ENCODE data around the gene BBS9.

DNA sequence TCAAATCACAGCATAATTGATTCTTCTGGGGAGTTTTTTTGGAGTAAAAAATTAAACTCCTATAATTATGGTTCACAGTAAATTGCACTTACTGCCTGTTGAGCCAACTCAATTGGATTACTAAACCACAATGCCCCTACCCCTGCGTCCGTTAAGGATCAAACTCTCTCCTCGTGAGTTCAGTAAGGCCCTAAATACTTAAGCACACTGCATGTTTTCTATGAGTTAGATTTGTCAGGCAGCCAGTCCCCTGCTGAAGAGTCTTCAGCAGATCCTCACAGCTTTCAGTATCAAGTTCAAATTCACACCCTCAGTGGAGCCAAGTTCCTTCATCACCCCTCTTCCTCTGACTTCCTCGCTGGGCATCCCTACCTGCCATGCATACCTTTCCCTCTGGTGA is 501.0 kb downstream of the BBS9 start:
- TF ChIP-seq, protein P1, sequence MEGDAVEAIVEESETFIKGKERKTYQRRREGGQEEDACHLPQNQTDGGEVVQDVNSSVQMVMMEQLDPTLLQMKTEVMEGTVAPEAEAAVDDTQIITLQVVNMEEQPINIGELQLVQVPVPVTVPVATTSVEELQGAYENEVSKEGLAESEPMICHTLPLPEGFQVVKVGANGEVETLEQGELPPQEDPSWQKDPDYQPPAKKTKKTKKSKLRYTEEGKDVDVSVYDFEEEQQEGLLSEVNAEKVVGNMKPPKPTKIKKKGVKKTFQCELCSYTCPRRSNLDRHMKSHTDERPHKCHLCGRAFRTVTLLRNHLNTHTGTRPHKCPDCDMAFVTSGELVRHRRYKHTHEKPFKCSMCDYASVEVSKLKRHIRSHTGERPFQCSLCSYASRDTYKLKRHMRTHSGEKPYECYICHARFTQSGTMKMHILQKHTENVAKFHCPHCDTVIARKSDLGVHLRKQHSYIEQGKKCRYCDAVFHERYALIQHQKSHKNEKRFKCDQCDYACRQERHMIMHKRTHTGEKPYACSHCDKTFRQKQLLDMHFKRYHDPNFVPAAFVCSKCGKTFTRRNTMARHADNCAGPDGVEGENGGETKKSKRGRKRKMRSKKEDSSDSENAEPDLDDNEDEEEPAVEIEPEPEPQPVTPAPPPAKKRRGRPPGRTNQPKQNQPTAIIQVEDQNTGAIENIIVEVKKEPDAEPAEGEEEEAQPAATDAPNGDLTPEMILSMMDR (IDR thresholded peaks at IDR 0.05; ENCODE audit: insufficient read depth, low read length, poor library complexity, severe bottlenecking), result no peak
- no peak for TF ChIP-seq EZH2phosphoT487 (conservative IDR thresholded peaks at IDR 0.05; ENCODE audit: low read length)

Measured in SU-DHL-6 (cell line).